Globus pallidus (tissue), 1 donor: ENCODE data around the gene BRF1.

Source experiments
- DNase-seq: peaks from one replicate; pipeline ENCODE4 v3.0.0-alpha.2; 2015; ENCODE audit warnings: low spot score

The BRF1 gene

GRCh38 chr14:105173901-105174894 is 126.6 kb downstream of the BRF1 start:
- DNase-seq: no peak

- no peak for DNase-seq
Observed at GRCh38 chr14:105173145-105173544, 127.7 kb downstream of the BRF1 start.

- DNase-seq: no peak
Observed at GRCh38 chr14:105172476-105172875, 128.3 kb downstream of the BRF1 start.

- no peak for DNase-seq
Observed at GRCh38 chr14:105171004-105171673, 129.7 kb downstream of the BRF1 start.

GRCh38 chr14:105169776-105170655 is 130.8 kb downstream of the BRF1 start:
- DNase-seq: no peak

GRCh38 chr14:105168979-105169507 is 131.8 kb downstream of the BRF1 start:
- DNase-seq: no peak

GRCh38 chr14:105168496-105168978 is 132.3 kb downstream of the BRF1 start, which contains the start of gene JAG2:
Gene JAG2 (minus strand): TSS chr14:105168776. CDS start chr14:105168420, 356 bp downstream.
- no peak for DNase-seq

GRCh38 chr14:105168093-105168420 is 132.7 kb downstream of the BRF1 start:
- DNase-seq: no peak

- DNase-seq: no peak
Observed at GRCh38 chr14:105167303-105168092, 133.3 kb downstream of the BRF1 start.

- DNase-seq: no peak
Observed at GRCh38 chr14:105166571-105167302, 134.1 kb downstream of the BRF1 start.

- no peak for DNase-seq
Observed at GRCh38 chr14:105165761-105166485, 134.9 kb downstream of the BRF1 start.

GRCh38 chr14:105165134-105165704 is 135.6 kb downstream of the BRF1 start:
- no peak for DNase-seq

GRCh38 chr14:105163040-105163742 is 137.6 kb downstream of the BRF1 start:
- DNase-seq: no peak

- DNase-seq: no peak
Observed at GRCh38 chr14:105162669-105162979, 138.2 kb downstream of the BRF1 start.

GRCh38 chr14:105161964-105162668 is 138.7 kb downstream of the BRF1 start:
- DNase-seq: no peak

- DNase-seq: no peak
Observed at GRCh38 chr14:105161309-105161708, 139.5 kb downstream of the BRF1 start.

GRCh38 chr14:105160776-105161175 is 140.0 kb downstream of the BRF1 start:
- no peak for DNase-seq

GRCh38 chr14:105159344-105159743 is 141.5 kb downstream of the BRF1 start:
- DNase-seq: no peak
